Activated CD4-positive, alpha-beta T cell treated with anti-CD3 and anti-CD28 coated beads, Interleukin-2, amount 10 ng/mL, durations not matched to agents 7 days and 5 days (primary cell): ENCODE measurements around the gene GPHN. TPM values are rescaled to one million over a fixed set of nuclear protein-coding genes. Genes with fewer than 3 reads are reported as not detected.
"Not testable (repeated sequence)": the region's sequence is repeated elsewhere in the genome, so short reads cannot be mapped to it uniquely, and the experiment has no call there.

ENCODE experiments used
- CTCF ChIA-PET: fragments of 350-600 bp; sonication (Branson Sonifier 250); formaldehyde crosslinking; loops from one replicate; lab custom pipeline; 2021; ENCODE audit warnings: antibody characterized with exemption; lab: Charles Lee
- POLR2A ChIA-PET: fragments of 350-600 bp; sonication (Branson Sonifier 250); formaldehyde crosslinking; loops from one replicate; lab custom pipeline; 2021; ENCODE audit warnings: antibody characterized with exemption; lab: Charles Lee
- DNase-seq: peaks from one replicate; pipeline ENCODE4 v3.0.0-alpha.2; 2020
- H3K27ac Mint-ChIP-seq: one replicate; pipeline ENCODE4 v1.8.0; 2021; ENCODE audit warnings: mild to moderate bottlenecking, moderate library complexity, mixed read lengths
- H3K27me3 Mint-ChIP-seq: one replicate; pipeline ENCODE4 v1.8.0; 2021; ENCODE audit warnings: mixed read lengths
- H3K36me3 Mint-ChIP-seq: one replicate; pipeline ENCODE4 v1.8.0; 2021; ENCODE audit warnings: low read depth, mixed read lengths
- H3K4me1 Mint-ChIP-seq: one replicate; pipeline ENCODE4 v1.8.0; 2021; ENCODE audit warnings: mixed read lengths
- H3K4me3 Mint-ChIP-seq: one replicate; pipeline ENCODE4 v1.8.0; 2021; ENCODE audit warnings: mild to moderate bottlenecking, moderate library complexity, mixed read lengths
- H3K9me3 Mint-ChIP-seq: one replicate; pipeline ENCODE4 v1.8.0; 2021; ENCODE audit warnings: mixed read lengths
- total RNA-seq, 2 experiments: library from RNA; stranded (reverse); gene quantifications; one replicate each; pipeline ENCODE4 v1.2.3, GENCODE V29; 2021

GPHN gene
- total RNA-seq, 2 experiments from 2014 or later: 20.2 to 21.2 TPM

DNA sequence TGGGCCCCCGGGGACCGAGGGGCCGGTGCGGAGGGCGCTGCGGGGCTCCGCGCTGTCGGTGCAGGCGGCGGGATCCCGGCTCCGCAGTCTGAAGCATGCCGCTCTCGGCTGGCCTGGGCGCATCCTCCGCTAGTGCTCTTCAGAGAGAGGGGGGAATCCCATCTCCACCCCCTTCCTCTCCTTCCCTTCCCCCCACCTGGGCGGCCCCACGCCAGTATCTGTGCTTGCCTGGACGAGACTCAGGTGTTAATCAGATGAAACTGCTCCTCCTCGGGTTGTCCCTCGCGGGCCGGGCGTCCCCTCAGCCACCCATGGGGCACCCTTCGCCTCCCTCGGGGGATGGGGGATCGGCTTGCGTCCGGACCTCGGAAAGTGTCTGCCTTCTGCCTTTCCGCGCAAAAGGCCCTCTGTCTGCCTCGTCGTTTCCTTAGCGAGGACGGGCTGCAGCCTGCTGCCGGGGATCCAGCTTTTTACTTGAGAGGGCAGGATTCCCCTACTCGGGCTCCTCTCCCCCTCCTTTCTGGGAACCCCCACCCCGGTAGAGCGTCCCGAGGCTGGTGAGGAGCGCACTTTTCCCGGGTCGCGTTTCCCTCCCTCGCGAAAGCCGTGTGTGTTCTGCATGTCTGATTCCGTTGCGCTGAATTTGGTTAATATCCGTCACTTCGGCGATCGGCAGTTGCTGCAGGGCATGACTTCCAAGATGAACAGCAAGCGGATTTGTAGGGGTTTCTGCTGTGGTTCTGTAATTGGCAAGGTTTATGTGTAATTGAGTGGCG, 1.1 kb downstream of the GPHN start:
- CTCF ChIA-PET: no interaction called here
- peaks cover 45% of the 10 kb centered on the region for H3K4me1 Mint-ChIP-seq
- H3K4me3 Mint-ChIP-seq: peak overlapping the region; percentile 77
- peaks cover 4% of the 10 kb centered on the region for H3K36me3 Mint-ChIP-seq
- DNase-seq: peak; percentile 43
- peak overlapping the region; percentile 71 for H3K27ac Mint-ChIP-seq
- POLR2A ChIA-PET: no interaction called here
- no peaks in the 10 kb centered on the region for H3K9me3 Mint-ChIP-seq
- peaks cover 19% of the 10 kb centered on the region for H3K27me3 Mint-ChIP-seq

DNA sequence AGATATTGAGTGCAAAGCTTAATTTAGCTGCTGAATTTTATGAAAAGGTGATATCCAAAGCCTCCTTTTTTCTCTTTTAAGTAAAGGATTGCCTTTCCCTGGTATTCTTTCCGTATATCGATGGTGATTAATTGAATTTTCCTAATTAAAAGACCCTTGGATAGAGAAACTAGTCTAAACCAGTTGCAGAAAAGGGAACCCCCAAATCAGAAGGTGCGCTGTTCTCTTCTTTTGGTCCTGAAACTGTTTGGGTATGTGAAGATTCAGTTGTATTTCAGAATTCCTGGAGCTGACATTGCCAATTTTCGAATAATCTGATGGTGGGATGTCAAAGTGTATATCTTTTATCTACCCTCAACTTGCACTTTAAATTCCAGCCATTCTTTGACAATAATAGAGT, 1.9 kb downstream of the GPHN start:
- no peak overlapping the region for H3K27ac Mint-ChIP-seq
- H3K9me3 Mint-ChIP-seq: no peaks in the 10 kb centered on the region
- CTCF ChIA-PET: interaction anchor here (0.6 kb wide), 1 partner anchor 633 kb away, joined by 3 read pairs; no protein-coding TSS in a partner anchor

DNA sequence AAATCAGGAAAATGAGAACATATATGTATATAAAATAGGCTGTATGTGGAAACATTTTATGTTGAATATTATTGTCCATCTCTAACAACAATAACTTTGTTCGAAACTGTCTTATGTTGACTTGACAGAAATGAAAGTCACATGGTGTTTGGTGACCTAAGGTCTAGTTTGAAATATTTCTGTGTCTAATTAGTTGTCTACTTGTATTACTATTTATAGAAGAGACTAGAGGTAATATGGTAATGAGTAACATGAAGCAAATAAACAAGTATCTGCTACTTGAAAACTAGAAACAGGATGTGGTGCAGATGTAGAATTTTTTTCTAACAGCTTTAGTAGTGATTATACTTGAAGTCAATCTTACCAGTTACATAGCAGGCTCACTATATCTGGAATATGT, 3.9 kb downstream of the GPHN start:
- POLR2A ChIA-PET: no interaction called here
- CTCF ChIA-PET: no interaction called here
- H3K4me3 Mint-ChIP-seq: no peak overlapping the region

More for the DNA sequence above, 1.9 kb downstream of the GPHN start:
- Mint-ChIP-seq H3K27me3 (peaks cover 22% of the 10 kb centered on the region), H3K4me3 (peak overlapping the region; percentile 77), H3K36me3 (peaks cover 4% of the 10 kb centered on the region), H3K4me1 (peaks cover 45% of the 10 kb centered on the region)
- no peak for DNase-seq
- POLR2A ChIA-PET: no interaction called here

DNA sequence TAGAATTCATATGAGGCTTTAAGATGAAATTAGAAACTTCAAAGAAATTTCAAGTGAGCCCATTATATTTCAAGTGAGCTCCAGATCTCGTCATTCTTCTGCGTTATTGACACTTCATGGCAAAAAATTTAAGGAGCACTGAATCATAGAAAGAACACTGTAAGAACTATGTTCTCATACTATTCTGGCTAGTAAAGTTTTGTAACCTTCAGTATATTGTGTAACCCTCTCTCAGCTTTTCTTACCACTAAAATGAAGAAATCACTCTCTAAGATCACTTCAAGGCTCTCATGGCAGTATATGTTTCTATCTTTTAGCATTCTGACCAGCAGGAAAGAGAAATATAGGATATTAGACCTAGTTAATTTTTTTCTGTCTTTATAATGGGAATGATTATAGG, 6.3 kb downstream of the GPHN start:
- Mint-ChIP-seq H3K9me3 (no peaks in the 10 kb centered on the region), H3K36me3 (peaks cover 2% of the 10 kb centered on the region), H3K27me3 (peaks cover 21% of the 10 kb centered on the region), H3K27ac (no peak overlapping the region), H3K4me3 (no peak overlapping the region), H3K4me1 (peaks cover 28% of the 10 kb centered on the region)
- DNase-seq: no peak
- CTCF ChIA-PET: no interaction called here
- POLR2A ChIA-PET: no interaction called here

More for the DNA sequence above, 3.9 kb downstream of the GPHN start:
- DNase-seq: no peak
- Mint-ChIP-seq H3K27ac (no peak overlapping the region), H3K27me3 (peaks cover 22% of the 10 kb centered on the region), H3K9me3 (no peaks in the 10 kb centered on the region), H3K4me1 (peaks cover 34% of the 10 kb centered on the region), H3K36me3 (peaks cover 4% of the 10 kb centered on the region)

DNA sequence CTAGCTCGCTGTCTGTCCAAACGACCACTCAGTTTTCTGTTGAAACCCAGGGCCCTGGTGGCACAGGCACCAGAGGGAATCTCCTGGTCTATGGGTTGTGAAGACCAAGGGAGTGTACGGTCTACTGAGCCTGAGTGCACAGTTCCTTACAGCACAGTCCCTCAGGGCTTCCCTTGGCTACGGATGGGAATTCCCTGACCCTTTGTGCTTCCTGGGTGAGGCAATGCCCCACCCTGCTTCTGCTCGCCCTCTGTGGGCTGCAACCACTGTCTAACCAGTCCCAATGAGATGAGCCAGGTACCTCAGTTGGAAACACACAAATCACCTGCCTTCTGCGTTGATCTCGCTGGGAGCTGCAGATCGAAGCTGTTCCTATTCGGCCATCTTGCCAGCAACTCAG, 22.6 kb downstream of the GPHN start:
- ChIA-PET CTCF (interaction anchor here (1.3 kb wide), 1 partner anchor 12 kb away, joined by 4 read pairs; no protein-coding TSS in a partner anchor), POLR2A (no interaction called here)
- Mint-ChIP-seq H3K4me3 (no peak overlapping the region), H3K36me3 (no peaks in the 10 kb centered on the region), H3K27me3 (no peaks in the 10 kb centered on the region), H3K27ac (no peak overlapping the region), H3K4me1 (no peaks in the 10 kb centered on the region), H3K9me3 (peaks cover 11% of the 10 kb centered on the region)
- DNase-seq: no peak

DNA sequence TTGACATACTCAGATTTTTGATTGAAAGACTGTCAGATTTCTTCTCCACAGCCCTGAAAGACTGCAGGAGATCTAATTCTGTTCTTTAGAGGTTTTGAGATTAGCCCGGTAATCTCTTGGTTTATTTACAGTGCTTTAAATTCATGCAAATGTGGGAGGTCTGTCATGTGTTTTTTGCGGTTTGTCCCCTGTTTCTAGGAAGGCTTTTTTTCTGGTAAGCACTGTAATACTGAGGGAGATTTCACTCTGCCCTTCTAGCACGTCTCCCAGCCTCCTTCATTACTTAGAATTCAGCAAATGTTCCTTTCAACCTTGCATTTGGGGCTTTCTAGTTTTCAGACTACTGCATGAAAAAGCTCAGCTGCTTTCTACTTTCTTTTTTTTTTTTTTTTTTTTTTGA, 31.1 kb downstream of the GPHN start:
- DNase-seq: peak; percentile 9
- Mint-ChIP-seq H3K27me3 (no peaks in the 10 kb centered on the region), H3K4me3 (no peak overlapping the region), H3K4me1 (peaks cover 12% of the 10 kb centered on the region), H3K36me3 (no peaks in the 10 kb centered on the region), H3K9me3 (no peaks in the 10 kb centered on the region), H3K27ac (no peak overlapping the region)
- ChIA-PET CTCF (no interaction called here), POLR2A (no interaction called here)

DNA sequence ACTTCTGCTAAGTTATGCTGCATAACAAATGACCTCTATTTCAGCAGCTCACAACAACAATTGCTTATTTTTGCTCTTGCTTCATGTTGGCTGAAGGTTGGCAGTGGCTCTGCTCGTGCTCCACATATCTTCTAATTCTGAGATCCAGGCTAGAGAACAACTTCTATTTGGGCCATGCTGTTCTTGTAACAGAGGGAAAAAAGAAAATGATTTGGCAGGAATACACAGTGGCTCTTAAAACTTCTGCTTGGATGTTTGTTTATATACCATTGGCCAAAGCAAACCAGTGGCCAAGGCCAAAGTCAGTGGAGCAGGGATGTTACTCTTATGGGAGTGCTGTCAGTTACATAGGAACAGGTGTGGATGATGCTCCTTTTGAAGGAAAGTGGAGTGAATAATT, 32.1 kb downstream of the GPHN start:
- CTCF ChIA-PET: no interaction called here
- peaks cover 12% of the 10 kb centered on the region for H3K4me1 Mint-ChIP-seq
- DNase-seq: no peak
- H3K9me3 Mint-ChIP-seq: no peaks in the 10 kb centered on the region
- no peak overlapping the region for H3K27ac Mint-ChIP-seq
- no peak overlapping the region for H3K4me3 Mint-ChIP-seq
- POLR2A ChIA-PET: no interaction called here
- H3K36me3 Mint-ChIP-seq: no peaks in the 10 kb centered on the region
- no peaks in the 10 kb centered on the region for H3K27me3 Mint-ChIP-seq

DNA sequence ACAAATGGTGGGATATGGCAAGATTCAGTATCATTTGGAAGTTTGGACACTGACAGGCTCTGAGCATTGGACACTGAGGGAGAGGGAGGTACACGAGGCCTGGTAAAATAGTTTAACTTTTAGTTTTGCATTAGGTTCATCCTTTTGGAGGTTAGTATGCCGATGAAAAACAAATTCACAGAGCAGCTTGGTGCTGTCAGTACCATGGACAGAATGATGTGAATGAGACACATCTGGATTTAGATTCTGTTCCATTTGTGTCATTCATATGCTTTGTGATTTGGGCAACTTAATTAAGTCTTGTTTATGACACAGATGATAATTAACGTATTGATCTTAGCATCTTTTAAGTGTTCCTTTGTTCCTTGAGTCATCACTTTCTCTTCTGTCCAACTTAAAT, 33.7 kb downstream of the GPHN start:
- Mint-ChIP-seq H3K27ac (no peak overlapping the region), H3K9me3 (no peaks in the 10 kb centered on the region), H3K27me3 (no peaks in the 10 kb centered on the region), H3K36me3 (no peaks in the 10 kb centered on the region), H3K4me1 (peaks cover 12% of the 10 kb centered on the region), H3K4me3 (no peak overlapping the region)
- ChIA-PET CTCF (no interaction called here), POLR2A (no interaction called here)
- DNase-seq: no peak

DNA sequence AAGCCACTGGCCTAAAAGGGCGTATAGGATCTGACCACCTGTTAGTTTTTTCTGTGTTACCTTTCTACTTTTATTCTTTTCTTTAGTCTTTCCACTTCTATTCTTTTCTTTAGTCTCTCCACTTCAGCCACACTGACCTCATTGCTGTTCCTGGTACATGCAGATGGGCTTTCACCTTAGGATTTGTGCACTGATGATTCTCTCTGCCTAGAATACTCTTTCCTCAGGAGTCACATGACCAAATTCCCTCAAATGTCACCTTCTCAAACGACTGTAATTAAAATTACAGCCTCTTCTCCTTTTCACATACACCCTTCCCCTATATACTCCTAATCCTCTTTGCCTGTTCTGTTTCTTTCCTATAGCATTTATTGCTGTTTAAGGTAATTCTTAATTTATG, 36.0 kb downstream of the GPHN start:
- H3K9me3 Mint-ChIP-seq: no peaks in the 10 kb centered on the region
- H3K27ac Mint-ChIP-seq: no peak overlapping the region
- POLR2A ChIA-PET: no interaction called here

DNA sequence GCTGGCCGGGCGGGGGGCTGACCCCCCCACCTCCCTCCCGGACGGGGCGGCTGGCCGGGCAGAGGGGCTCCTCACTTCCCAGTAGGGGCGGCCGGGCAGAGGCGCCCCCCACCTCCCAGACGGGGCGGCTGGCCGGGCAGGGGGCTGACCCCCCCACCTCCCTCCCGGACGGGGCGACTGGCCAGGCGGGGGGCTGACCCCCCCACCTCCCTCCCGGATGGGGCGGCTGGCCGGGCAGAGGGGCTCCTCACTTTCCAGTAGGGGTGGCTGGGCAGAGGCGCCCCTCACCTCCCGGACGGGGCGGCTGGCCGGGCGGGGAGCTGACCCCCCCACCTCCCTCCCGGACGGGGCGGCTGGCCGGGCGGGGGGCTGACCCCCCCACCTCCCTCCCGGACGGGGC, 37.2 kb downstream of the GPHN start:
- H3K9me3 Mint-ChIP-seq, CTCF ChIA-PET, H3K27ac Mint-ChIP-seq, H3K4me1 Mint-ChIP-seq, H3K27me3 Mint-ChIP-seq, DNase-seq, H3K4me3 Mint-ChIP-seq, H3K36me3 Mint-ChIP-seq, POLR2A ChIA-PET: not testable (repeated sequence)

More for the DNA sequence above, 36.0 kb downstream of the GPHN start:
- Mint-ChIP-seq H3K4me1 (peaks cover 8% of the 10 kb centered on the region), H3K4me3 (no peak overlapping the region), H3K27me3 (no peaks in the 10 kb centered on the region), H3K36me3 (no peaks in the 10 kb centered on the region)
- CTCF ChIA-PET: no interaction called here
- no peak for DNase-seq

DNA sequence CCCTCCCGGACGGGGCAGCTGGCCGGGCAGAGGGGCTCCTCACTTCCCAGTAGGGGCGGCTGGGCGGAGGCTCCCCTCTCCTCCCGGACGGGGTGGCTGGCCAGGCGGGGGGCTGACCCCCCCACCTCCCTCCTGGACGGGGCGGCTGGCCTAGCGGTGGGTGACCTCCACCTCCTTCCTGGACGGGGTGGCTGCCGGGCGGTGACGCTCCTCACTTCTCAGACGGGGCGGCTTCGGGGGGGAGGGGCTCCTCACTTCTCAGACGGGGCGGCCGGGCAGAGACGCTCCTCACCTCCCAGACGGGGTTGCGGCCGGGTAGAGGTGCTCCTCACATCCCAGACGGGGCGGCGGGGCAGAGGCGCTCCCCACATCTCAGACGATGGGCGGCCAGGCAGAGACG, 37.8 kb downstream of the GPHN start:
- CTCF ChIA-PET, H3K9me3 Mint-ChIP-seq, DNase-seq, H3K4me3 Mint-ChIP-seq, H3K4me1 Mint-ChIP-seq, H3K36me3 Mint-ChIP-seq, POLR2A ChIA-PET, H3K27me3 Mint-ChIP-seq, H3K27ac Mint-ChIP-seq: not testable (repeated sequence)

DNA sequence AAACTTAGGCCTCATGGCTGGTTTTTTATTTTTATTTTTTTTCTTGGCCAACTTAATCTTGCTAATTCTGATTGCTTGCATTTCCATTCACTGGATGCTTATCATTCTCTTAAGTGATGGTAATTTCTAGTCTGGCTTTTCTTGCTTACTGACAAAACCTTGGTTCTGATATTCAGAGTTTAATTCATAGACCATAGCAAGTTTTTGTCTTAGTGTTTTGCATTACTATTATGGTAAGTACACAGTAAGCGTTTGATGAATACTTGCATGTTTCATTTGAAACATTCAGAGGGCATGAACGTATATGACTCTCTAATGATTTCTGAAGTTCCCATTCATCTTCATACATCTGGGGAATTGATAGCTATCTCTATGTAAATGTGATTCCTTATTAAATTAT, 55.8 kb downstream of the GPHN start:
- Mint-ChIP-seq H3K4me3 (no peak overlapping the region), H3K27ac (no peak overlapping the region), H3K36me3 (peaks cover 2% of the 10 kb centered on the region), H3K9me3 (no peaks in the 10 kb centered on the region), H3K4me1 (no peaks in the 10 kb centered on the region), H3K27me3 (no peaks in the 10 kb centered on the region)
- no peak for DNase-seq
- CTCF ChIA-PET: no interaction called here
- POLR2A ChIA-PET: no interaction called here

DNA sequence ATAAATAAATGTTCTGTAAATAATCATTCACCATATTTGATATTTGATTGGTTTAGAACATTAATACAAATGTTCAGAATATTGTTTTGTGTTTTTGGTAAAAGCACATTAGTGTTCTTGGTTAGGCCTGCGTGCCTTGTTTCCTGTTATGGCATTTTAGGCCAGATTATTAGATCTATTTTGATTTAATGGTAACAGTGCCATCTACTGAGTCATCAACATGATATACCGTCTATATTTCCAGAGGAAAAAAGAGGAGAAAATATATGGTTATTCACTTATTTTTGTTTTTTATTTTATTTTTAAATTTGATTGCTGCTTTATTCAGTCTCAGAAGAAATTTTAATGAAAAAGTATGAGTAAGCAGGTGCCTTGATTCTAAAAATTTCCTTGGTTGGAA, 60.3 kb downstream of the GPHN start:
- H3K36me3 Mint-ChIP-seq: peaks cover 3% of the 10 kb centered on the region
- ChIA-PET POLR2A (no interaction called here), CTCF (no interaction called here)
- no peak for DNase-seq
- H3K4me1 Mint-ChIP-seq: no peaks in the 10 kb centered on the region
- no peak overlapping the region for H3K27ac Mint-ChIP-seq
- no peaks in the 10 kb centered on the region for H3K27me3 Mint-ChIP-seq
- peaks cover 12% of the 10 kb centered on the region for H3K9me3 Mint-ChIP-seq
- no peak overlapping the region for H3K4me3 Mint-ChIP-seq

DNA sequence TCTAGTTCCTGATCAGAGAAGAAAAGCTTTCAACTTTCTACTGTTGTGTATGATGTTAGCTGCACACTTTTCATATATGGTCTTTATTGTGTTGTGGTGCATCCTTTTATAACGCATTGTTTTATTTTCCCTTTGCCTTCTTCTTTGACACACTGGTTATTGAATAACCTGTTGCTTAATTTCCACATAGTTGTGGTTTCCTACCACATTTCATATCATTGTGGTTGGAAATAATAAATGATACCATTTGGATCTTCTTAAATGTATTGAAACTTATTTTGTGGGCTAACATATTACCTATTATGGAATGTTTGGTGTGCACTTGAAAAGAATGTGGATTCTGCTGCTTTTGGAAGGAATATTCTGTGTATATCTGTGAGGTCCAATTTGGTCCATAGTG, 64.9 kb downstream of the GPHN start:
- Mint-ChIP-seq H3K36me3 (peaks cover 14% of the 10 kb centered on the region), H3K4me3 (no peak overlapping the region), H3K4me1 (no peaks in the 10 kb centered on the region), H3K27me3 (no peaks in the 10 kb centered on the region), H3K9me3 (peaks cover 25% of the 10 kb centered on the region), H3K27ac (no peak overlapping the region)
- POLR2A ChIA-PET: no interaction called here
- DNase-seq: no peak
- CTCF ChIA-PET: interaction anchor here (0.7 kb wide), 1 partner anchor 22 kb away, joined by 3 read pairs; no protein-coding TSS in a partner anchor
